ENCODE measurements around the gene SLC10A3.

- TF ChIP-seq, protein P1, sequence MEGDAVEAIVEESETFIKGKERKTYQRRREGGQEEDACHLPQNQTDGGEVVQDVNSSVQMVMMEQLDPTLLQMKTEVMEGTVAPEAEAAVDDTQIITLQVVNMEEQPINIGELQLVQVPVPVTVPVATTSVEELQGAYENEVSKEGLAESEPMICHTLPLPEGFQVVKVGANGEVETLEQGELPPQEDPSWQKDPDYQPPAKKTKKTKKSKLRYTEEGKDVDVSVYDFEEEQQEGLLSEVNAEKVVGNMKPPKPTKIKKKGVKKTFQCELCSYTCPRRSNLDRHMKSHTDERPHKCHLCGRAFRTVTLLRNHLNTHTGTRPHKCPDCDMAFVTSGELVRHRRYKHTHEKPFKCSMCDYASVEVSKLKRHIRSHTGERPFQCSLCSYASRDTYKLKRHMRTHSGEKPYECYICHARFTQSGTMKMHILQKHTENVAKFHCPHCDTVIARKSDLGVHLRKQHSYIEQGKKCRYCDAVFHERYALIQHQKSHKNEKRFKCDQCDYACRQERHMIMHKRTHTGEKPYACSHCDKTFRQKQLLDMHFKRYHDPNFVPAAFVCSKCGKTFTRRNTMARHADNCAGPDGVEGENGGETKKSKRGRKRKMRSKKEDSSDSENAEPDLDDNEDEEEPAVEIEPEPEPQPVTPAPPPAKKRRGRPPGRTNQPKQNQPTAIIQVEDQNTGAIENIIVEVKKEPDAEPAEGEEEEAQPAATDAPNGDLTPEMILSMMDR (IDR thresholded peaks at IDR 0.05), result no peak
- no peak for TF ChIP-seq POLR2A (IDR thresholded peaks at IDR 0.05)
These were observed 48.6 kb upstream of the SLC10A3 start for GRCh38 chrX:154539077-154539476.

Measured in testis (tissue), 2 donors.